NCI-H2081 treated with DMSO at 0.1 percent for 48 hours (cell line): ENCODE measurements around the gene MCM7.
"Not testable (repeated sequence)": the region's sequence is repeated elsewhere in the genome, so short reads cannot be mapped to it uniquely, and the experiment has no call there.

Experiments used
- DNase-seq: peaks from one replicate; lab custom pipeline; 2025; lab: John Stamatoyannopoulos, UW

Gene MCM7

DNA sequence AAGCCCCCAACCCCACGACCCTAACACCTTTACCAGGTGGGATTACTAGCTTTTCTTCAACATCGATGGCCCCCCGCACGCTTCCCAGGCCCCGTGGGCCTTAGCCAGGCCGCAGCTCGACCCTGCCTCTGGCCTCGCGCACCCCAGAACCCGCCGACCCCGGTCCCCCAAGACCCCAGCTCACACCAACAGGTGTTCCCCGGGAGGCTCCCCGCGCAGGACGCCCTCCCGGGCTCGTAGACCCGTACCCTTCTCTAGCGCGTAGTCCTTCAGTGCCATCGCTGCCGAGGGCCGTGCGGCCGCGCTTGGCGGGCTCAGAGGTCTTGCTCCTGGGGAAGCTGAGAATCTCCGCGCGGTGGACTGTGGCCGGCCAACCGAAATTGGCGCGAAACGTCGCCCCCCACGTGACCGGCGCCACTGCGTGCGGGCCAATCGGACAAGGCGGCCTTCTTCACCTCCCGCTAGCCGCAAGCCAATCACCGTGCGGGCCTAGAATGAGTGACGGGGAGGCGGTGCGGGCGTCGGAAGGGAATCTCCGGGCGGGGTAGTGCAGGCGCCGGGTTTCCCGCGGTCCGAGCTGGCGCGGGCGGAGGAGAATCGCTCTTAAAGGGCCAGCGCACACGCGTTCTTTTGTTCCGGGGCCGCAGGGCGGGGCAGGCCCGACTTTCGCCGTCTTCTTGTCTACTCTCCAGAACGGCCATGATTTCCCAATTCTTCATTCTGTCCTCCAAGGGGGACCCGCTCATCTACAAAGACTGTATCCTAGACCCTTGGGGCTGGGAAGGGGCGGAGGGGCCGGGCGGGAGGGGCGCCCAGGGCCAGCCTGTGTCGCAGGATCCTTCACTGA lies at the start of gene MCM7, which contains the start of gene AP4M1:
MCM7 (minus strand) TSS at position 382 of the 847 bp plus-strand sequence; CDS start at position 279, 103 bp downstream.
AP4M1 (plus strand) TSS at position 628 of the 847 bp plus-strand sequence; CDS start at position 700, 72 bp downstream.
- DNase-seq: peak; percentile 96

DNA sequence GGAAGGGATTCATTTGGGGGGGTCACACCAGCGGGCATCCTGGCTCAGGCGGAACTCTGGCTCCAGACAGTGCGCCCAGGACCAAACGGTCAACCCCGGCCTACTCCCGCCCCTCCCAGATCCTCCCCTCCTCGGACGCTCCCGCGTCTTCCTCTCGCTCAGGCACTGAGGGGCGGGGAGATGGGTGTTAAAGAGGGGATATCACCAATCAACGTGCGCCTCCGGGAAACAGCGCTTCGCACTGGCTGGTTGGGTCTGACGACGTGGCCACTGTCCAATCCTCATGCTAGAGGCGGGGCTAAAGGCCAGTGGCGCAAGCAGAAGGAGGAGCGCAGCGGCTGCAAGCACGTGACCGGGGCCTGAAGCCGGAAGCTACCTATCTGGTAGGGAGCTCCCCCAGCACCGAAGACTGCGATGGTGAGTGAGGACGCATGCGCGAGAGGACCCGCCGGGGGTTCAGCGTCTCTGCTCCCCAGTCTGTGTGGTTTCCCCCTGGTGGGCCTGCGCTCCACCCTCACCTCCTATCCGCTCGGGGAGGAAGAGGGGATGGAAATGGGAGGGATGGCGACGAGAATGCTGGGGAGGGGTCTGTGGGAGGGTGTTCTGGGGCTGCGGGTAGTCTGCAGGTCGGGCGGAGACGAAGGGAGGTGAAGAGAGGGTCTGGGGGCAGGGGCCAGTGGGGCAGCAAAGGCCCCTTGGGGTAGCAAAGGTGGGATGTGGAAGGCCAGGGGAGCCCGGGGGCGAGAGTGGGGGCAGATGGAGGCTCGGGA lies 47.5 kb upstream of the MCM7 start, which contains the start of gene LAMTOR4:
LAMTOR4 (plus strand) TSS at position 360 of the 770 bp plus-strand sequence; CDS start at position 415, 55 bp downstream.
- DNase-seq: peak; percentile 99

DNA sequence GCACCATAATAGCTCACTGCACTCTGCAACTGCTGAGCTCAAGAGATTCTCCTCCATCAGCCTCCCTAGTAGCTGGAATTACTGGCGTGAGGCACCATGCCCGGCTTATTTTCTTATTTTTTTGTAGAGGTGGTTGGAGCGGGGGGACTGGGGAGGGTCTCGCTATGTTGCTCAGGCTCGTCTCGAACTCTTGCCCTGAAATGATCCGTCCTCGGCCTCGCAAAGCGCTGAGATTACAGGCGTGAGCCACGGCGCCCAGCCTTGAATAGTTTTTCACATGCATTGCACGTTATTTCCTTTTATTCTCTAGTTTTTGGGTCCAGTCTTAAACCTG lies 47.0 kb upstream of the MCM7 start:
- DNase-seq: no peak

DNA sequence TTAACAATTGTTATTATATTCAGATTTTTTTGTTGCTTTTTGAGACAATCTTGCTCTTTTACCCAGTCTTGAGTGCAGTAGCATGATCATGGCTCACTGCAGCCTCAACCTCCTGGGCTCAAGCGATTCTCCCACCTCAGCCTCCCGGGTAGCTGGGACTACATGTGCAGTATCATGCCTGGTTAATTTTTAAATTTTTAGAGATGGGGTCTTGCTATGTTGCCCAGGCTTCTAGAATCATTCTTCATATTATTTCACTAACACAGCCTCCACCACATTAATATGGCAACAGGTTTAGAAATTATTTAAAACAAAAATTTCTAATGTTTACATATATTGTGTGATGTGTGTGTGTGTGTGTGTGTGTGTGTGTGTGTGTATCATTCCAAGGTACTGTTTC lies 46.1 kb upstream of the MCM7 start:
- no peak for DNase-seq

DNA sequence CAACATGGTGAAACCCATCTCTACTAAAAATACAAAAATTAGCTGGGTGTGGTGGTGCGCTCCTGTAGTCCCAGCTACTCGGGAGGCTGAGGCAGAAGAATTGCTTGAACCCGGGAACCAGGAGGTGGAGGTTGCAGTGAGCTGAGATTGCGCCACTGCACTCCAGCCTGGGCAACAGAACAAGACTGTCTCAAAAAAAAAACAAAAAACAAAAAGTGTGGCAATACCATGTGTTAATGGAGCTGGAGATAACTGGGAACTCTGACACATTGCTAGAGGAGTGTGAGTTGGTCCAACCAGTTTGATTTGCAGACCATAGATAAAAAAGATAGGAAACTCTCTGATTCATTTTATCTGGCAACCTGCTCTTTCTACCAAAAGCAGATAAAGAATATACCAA lies 45.2 kb upstream of the MCM7 start:
- not testable (repeated sequence) for DNase-seq

DNA sequence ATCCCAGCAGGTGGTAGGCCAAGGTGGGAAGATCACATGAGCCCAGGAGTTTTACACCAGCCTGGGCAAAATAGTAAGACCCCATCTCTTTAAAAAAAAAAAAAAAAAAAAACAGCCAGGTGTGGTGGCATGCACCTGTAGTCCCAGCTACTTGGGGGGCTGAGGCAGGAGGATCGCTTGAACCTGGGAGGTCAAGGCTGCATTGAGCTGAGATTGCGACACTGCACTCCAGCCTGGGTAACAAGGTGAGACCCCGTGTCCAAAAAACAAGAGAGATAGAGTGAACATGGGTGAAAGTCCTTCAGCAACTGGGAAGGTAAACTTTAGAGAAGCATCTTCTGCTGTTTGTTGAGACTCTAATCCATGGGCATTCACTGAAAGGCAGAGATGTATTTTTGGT lies 41.3 kb upstream of the MCM7 start:
- DNase-seq: no peak

DNA sequence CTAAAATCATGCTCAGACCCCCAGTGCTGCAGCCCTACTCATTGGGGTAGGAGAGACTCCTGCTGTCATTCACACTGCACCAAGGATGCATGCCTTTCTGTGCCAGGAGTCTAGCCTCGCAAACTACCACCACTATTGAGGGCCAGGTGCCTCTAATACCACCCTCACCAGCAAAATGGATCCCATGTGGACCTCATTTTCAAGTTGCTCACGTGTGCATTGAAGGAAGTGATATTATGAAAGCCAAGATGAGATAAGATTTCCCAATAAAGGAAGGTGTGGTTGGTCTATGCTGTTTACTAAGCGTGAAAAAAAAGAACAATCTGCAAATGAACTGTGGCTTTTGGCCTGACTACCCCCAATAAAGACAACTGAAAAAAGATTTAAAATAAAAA lies 40.4 kb upstream of the MCM7 start:
- DNase-seq: no peak

DNA sequence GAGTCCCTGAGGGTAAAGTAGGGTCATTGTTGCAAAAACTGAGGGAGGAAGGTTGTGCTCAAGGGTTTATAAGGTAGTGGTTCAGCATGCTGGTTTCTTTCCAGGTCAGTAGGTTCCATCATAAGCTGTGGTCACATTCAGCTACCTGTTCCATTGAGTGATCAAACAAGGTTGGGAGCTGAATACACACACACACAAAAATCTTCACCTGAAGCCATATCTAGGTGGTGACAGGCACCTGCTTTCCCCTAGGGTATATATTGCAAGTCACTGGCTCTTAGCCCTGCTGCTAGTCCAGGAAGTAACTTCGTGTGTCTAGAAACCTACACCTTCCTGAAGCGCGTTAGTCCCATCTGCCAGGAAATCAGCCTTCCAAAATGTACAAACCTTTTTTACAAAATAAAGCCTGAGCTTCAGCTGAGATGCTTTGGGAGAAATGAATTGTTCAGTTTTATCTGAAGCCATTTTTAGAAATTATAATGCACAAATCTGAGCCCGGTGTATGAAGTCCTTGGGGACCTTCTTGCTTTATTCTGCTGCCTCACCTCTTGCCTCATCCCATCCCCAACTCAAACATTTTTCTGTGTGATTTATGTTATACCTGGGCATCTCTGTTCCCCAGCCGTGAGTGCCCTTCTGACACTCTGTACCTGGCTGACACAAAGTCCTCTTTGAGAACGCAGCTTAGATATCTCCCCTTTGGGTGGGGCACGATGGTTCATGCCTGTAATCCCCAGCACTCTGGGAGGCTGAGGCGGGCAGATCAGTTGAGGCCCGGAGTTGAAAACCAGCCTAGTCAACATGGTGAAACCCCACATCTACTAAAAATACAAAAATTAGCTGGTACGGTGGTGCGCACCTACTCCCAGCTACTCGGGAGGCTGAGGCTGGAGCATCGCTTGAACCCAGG lies 36.9 kb upstream of the MCM7 start:
- no peak for DNase-seq

DNA sequence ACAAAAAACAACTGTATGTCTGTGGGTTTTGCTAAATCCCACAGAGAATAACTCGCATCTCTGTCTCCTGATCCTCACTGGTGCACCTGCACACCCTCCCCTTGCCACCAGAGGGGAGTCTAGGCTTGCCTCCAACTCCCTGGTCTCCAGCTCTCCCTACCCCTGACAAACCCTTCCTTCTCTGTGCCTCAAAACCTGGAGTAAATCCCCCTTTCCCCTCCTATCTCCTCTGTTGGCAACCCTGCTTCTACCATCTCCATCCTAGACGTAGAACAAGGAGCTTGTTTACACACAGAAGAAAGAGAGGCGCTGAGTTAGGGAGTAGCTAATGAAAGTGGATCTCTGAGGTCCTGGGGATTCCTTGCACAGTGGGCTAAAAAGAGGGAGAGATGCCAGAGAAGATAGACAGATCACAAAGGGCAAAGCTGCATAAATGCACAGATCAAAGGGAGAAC lies 31.5 kb upstream of the MCM7 start:
- peak; percentile 44 for DNase-seq

DNA sequence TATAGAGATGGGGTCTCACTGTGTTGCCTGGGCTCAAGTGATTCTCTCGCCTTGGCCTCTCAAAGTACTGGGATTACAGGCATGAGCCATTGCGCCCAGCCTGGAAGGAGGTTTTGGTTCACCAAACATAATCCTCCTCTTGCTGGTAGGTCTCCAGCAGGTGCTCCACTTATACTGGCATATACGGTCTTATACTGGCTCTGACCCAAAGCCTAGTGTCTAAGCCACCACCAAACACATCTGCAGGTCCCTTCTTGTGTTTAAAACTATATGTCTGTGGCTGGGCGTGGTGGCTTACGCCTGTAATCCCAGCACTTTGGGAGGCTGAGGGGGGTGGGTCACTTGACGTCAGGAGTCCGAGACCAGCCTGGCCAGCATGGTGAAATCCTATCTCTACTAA lies 30.9 kb upstream of the MCM7 start:
- DNase-seq: no peak

DNA sequence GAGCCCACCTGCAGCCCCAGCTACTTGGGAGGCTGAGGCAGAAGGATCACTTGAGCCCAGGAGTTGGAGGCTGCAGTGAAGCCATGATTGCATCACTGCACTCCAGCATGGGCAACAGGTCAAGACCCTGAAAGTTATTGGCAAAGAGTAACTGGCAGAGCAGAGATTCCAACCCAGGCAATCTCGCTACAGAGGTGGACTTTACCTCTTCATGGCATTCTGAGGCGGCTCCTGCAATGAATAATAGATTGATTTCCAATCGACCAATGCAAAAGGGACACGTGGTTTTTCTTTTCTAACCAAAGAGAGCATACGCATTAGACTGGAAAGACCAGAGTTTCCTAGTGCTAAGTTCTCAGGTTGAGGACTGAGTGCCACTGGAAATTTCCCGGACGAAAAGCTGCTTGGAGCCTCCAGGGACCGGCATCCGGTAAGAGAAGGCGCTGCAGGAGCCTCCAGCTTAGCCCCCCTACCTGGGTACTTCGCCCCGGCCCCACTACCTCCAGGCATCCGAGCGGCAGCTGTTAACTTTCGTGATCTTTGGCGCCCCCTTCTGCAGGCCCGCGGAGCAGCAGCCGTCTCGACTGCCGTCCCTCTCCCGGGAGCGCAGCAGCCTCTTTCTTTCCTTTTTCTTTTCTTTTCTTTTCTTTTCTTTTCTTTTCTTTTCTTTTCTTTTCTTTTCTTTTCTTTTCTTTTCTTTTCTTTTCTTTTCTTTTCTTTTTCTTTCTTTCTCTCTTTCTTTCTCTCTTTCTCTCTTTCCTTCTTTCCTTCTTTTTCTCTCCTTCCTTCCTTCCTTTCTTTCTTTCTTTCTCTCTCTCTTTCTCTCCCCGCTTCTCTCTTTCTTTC lies 29.6 kb upstream of the MCM7 start:
- peak; percentile 55 for DNase-seq

DNA sequence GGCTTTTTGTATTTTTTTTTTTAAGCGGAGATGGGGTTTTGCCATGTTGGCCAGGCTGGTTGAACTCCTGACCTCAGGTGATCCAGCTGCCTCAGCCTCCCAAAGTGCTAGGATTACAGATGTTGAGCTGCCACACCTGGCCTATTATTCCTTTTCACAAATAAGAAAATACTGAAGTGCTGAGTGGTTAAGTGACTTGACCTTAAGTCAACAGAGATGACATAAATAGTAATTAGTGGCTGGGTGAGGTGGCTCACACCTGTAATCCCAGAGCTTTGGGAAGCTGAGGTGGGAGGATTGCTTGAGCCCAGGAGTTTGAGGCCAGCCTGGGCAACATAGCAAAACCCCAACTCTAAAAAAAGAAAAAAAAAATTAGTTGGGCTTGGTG lies 29.0 kb upstream of the MCM7 start:
- not testable (repeated sequence) for DNase-seq

DNA sequence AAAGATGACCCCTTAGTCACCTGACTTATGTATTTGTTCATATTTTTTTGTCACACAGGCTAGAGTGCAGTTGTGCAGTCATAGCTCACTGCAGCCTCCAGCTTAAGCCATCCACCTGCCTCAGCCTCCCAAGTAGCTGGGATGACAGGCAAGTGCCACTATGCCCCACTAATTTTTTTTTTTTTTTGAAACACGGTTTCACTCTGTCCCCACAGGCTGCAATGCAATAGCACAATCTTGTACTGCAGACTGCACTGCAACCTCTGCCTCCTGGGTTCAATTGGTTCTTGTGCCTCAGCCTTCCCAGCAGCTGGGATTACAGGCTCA lies 27.4 kb upstream of the MCM7 start:
- DNase-seq: no peak

DNA sequence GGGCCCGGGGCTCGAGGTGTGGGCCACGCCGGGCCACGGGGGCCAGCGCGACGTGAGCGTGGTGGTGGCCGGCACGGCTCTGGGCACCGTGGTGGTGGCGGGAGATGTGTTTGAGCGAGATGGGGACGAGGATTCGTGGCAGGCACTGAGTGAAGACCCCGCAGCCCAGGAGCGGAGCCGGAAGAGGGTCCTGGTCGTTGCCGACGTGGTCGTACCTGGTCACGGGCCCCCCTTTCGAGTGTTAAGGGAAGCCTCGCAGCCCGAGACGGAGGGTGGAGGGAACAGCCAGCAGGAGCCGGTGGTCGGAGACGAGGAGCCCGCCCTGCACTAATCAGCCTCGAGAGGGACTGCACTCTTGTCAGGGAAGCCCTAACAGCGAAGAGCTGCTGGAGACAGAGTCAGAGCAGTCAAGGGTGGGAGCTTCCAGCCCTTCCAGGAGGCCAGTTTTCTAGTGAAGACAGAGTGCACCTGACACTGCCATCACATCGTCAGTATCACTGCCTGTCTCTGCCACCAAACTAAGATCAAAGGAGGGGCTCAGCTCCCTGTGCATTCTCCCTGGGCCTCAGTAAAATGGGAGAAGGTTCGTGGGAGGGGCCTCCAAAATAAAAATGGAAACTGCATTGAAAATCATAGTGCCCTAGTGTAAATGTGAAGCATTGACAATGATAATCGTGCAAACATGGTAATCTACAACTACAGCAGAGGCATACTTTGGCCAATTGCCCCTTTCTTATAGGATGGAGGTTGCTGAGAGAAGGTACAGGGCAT lies 26.9 kb upstream of the MCM7 start:
- DNase-seq: no peak

DNA sequence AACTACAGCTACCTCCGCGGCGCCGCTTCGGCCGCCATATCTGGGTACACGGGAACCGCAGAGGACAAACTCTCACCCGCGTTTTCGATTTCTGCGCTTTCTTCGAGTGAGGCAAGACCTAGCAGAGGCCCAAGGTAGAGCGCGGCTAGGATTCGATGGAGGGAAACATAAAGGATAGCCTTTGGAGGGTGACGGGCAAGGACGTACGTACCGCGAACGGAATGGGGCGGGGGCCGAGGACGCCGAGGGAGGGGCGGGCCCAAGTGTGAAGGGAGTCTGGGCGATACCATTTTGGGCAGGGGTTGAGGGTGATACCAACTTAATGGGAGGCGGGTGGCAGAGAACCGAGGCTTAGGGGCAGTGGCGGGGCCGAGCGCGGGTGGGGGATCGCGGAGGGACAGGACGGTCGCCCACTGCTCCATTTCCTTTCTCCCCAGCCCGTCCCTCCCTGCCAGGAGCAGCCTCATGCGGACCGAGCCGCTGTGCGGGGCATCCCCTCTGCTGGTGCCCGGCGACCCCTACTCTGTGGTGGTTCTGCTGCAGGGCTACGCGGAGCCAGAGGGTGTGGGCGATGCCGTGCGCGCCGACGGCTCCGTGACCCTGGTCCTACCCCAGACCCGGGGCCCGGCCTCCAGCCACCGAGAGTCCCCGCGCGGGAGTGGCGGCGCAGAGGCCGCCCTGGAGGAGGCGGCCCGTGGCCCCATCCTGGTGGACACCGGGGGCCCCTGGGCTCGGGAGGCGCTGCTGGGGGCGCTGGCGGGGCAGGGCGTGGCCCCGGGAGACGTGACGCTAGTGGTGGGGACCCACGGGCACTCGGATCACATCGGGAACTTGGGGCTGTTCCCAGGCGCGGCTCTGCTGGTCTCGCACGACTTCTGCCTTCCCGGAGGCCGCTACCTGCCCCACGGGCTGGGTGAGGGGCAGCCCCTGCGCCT lies 26.0 kb upstream of the MCM7 start, which contains the start of gene MBLAC1:
MBLAC1 (plus strand) TSS at position 37 of the 935 bp plus-strand sequence; CDS start at position 466, 429 bp downstream.
- DNase-seq: peak; percentile 68

DNA sequence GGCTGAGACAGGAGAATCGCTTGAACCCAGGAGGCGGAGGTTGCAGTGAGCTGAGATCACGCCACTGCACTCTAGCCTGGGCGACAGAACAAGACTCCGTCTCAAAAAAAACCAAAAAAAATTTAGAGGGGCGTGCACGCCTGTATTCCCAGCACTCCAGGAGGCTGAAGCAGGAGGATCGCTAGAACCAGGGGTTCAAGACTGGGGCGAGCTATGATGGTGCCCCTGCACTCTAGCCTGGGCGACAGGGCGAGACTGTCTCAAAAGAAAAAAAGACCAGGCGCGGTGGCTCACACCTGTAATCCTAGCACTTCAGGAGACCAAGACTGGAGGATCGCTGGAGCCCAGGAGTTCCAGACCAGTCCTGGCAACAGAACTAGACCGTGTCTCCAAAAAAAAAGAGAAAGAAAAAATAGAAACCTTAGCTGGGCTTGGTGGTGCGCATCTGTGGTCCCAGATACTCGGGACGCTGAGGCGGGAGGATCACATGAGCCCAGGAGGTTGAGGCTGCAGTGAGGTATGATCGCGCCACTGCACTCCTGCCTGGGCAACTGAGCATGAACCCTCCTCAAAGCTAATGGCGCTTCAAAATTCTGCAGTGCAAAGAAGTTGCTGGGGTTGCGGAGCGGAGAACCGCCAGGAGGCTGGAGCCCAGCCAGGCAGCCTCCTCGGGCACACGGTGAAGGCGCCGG lies 25.2 kb upstream of the MCM7 start:
- no peak for DNase-seq

DNA sequence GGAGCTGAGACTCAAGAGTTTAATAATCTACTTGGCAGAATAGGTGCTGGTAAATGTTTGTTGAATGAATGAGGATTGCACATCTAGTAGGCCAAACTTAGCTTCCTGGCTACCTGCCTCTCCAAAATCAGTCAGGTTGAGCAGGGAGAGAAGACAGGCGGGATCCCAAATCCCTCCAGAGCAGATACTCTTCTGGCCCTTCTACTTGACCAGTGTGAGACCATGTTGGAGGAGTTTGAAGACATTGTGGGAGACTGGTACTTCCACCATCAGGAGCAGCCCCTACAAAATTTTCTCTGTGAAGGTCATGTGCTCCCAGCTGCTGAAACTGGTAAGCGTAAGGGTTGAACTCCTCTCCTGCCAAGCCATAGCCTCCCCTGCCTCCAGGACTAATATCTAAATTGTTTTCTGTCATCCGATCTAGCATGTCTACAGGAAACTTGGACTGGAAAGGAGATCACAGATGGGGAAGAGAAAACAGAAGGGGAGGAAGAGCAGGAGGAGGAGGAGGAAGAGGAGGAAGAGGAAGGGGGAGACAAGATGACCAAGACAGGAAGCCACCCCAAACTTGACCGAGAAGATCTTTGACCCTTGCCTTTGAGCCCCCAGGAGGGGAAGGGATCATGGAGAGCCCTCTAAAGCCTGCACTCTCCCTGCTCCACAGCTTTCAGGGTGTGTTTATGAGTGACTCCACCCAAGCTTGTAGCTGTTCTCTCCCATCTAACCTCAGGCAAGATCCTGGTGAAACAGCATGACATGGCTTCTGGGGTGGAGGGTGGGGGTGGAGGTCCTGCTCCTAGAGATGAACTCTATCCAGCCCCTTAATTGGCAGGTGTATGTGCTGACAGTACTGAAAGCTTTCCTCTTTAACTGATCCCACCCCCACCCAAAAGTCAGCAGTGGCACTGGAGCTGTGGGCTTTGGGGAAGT lies 23.4 kb upstream of the MCM7 start:
- no peak for DNase-seq
